NCI-H1930 (cell line): ENCODE results near the gene RXRA.

ENCODE experiments used
- DNase-seq, 2 experiments: peaks; one replicate each; lab custom pipeline; 2025; lab: John Stamatoyannopoulos, UW

RXRA gene

GRCh38 chr9:134368571-134368970, 42.3 kb downstream of the RXRA start:
- DNase-seq = no peak

GRCh38 chr9:134369416-134370212, 43.4 kb downstream of the RXRA start:
- DNase-seq = no peak

GRCh38 chr9:134370213-134370492, 43.9 kb downstream of the RXRA start:
- no peak for DNase-seq

- DNase-seq = no peak
Observed at GRCh38 chr9:134370638-134371037, 44.4 kb downstream of the RXRA start.

- no peak for DNase-seq
Observed at GRCh38 chr9:134371731-134372130, 45.5 kb downstream of the RXRA start.

GRCh38 chr9:134372581-134373267, 46.5 kb downstream of the RXRA start:
- DNase-seq = no peak

- DNase-seq = no peak
Observed at GRCh38 chr9:134373269-134373668, 47.0 kb downstream of the RXRA start.

DNA sequence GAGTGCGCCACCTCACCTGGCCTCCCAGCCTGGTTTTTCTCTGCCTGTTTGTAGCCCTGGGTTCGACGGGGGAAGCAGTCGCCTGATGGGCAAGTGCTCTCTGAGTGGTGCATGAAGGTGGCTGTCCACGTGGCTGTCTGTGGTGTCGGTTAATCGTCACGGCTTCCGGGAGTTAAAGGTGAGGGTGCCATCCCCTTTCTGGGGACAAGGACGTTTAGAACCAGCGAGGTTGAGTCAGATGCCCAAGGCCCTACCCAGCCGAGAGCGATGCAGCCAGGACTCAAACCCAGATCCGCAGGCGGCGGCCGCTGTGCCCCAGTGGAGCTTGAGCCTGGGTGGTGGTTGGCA, 47.7 kb downstream of the RXRA start:
- no peak for DNase-seq

- no peak for DNase-seq
Observed at GRCh38 chr9:134374301-134375010, 48.2 kb downstream of the RXRA start.

GRCh38 chr9:134375011-134375390, 48.7 kb downstream of the RXRA start:
- DNase-seq = no peak

DNA sequence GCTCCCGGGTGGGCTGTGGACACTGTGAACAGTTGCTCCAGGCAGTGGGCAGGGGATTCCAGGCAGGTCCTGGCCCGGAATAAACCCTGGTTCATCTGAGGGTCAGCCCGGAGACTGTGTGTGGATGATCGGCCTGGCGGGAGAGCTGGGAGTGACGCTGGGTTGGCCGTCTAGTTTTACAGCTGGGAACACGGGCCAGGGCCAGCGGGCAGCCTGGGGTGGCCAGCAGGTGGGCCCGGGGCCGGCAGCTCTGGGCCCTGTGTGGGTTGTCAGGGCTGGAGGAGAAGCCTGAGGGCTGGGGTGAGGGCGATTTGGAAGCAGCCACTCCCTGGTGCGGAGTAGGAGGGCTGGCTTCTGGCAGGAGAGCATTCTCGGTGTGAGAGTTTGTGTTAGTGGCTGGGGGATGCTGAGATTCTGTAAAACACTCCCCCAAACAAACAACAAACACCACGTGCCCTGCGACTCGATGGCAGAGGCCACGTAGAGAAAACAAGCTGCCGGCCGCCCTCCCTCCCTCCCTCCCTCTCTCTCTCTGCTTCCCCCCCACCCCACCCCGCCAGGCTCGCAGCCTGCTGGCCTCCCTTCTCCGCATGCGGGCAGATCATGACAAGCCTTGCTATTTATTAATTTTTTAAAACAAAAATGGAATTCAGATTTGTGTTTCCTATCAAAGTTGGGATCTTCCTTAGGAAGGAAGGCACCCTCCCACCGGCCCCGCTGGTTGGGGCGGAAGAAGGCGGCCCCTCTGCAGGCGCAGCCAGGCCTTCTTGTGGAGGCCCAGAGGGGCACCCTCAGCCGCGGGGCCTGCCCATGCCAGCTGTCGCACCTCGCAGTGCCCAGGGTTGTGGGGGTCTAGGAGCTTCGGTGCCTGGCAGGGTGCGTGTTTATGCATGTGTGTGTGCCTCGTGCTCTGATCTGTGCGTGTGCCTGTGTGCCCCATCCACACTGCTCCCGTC, 49.5 kb downstream of the RXRA start:
- no peak for DNase-seq

GRCh38 chr9:134376386-134377142, 50.3 kb downstream of the RXRA start:
- no peak for DNase-seq

- DNase-seq = no peak
Observed at GRCh38 chr9:134377143-134377484, 50.9 kb downstream of the RXRA start.

DNA sequence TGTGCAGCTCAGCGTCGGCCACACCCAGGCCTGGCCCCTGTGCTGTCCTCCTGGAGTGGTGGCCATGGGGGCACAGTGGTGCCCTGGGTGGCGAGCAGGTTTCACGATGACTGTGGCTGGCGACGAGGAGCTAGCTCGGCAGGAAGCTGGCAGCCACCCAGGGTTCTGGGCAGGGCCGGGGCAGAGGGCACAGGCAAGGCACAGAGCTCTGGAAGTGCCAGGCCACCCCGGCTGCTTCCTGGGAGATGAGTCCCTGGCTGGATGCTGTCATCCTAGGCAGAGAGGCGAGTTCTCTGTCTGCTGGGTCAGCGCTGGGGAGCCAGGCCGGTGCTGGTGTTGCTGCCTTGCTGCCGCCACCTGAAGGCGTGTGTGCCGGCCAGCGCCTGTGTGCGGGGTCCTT, 51.7 kb downstream of the RXRA start:
- no peak for DNase-seq

DNA sequence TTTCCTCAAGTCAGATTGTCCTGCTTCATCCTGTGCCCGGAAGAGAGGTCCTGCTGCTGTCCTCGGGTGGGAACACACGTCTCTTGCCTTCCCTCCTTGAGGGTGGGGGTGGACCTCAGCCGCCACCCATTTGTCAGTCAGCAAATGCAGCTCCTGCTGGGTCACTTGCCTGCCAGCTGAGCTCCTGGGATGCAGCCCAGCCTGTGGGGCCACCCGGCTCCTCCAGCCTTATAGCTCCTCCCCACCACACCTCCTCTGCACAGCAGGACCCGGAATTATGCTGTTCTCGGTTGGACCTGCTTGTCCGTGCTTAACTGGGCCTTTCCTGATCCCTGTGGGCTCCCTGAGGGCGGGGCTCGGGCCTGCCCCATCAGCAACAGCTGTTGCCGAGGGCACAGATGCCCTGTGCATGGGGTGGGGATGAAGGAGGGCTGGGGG, 52.7 kb downstream of the RXRA start:
- no peak for DNase-seq

GRCh38 chr9:134379831-134380365, 53.6 kb downstream of the RXRA start:
- DNase-seq = no peak

DNA sequence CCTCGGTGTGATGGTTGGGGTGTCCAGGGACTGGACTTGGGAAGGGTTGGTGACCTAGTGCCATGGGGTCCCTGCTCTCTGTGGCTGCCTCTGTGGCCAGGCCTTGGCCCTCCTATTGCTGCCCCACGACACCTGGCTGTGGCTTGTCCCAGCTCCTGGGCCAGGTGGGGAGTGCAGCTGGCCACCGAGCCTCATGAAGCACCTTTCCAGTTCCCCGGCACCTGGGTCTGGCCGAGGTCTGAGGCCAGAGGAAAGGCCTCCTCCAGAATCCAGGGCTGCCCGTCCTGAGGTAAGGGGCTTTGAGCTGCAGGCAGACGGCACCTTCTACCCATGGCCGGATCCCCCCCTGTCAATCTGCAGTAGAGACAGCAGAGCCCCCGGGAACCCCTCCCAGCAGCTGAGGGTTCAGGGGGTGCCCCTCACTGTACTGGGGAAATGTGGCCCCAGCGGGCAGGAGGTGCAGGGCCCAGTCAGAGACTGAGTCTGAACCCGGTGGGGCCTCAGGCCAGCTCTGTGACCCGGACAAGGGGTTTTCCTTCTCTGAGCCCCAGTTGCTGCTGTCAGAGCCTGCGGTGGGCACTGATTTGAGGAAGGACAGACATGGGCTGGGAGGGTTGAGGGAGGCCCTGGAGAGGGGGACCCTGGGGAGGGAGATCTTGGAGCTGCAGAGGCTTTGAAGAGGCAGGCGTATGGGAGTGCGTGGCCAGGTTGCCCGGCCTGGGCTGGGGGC, 54.5 kb downstream of the RXRA start:
- no peak for DNase-seq

GRCh38 chr9:134381272-134381661, 55.0 kb downstream of the RXRA start:
- DNase-seq = no peak

GRCh38 chr9:134381671-134382516, 55.6 kb downstream of the RXRA start:
- no peak for DNase-seq

DNA sequence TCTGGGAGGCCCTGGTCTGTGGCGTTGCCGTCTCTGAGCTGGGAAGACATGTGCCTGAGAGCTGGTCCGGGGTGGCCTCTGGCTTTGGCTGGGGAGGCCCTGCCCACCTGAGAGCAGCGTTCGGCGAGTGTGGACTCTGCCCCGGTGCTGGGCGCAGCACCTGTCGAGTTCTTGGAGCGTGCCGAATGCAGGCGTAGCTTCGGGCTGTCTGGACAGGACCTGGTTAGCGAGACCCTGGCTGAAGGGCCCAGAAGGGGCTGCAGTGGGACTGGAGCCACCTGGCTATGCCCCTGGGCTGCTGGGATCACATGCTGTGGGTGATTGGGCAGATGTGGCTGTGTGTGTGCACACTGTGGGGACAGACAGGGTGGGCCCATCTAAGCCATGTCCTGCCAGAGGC, 56.5 kb downstream of the RXRA start:
- DNase-seq = no peak
